ENCODE results near the gene YPEL3.
"Not testable (repeated sequence)": the region's sequence is repeated elsewhere in the genome, so short reads cannot be mapped to it uniquely, and the experiment has no call there.

DNA sequence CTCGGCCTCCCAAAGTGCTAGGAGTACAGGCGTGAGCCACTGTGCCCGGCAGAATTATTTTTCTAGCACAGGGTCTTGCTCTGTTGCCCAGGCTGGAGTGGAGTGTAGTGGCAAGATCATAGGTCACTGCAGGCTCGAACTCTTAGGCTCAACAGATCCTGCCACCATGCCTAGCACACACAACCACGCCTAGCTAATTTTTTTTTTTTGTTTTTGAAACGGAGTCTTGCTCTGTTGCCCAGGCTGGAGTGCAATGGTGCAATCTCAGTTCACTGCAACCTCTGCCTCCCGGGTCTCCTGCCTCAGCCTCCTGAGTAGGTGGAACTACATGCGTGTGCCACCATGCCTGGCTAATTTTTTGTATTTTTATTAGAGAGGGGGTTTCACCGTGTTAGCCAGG lies 29.7 kb upstream of the YPEL3 start:
- TF ChIP-seq CTCF (IDR thresholded peaks at IDR 0.05; ENCODE audit: insufficient read depth, low read length); POLR2AphosphoS5 (IDR thresholded peaks at IDR 0.05; ENCODE audit: low read depth); REST (IDR thresholded peaks at IDR 0.05; ENCODE audit: insufficient replicate concordance, low read depth); GABPA (IDR thresholded peaks at IDR 0.05; ENCODE audit: low read depth): not testable (repeated sequence)

Data from HL-60 (cell line).